PC-9 (cell line): ENCODE data around the gene LRRC26. TPM values are rescaled to one million over a fixed set of nuclear protein-coding genes. Genes with fewer than 3 reads are reported as not detected.

Experiments used
- BruUV-seq: library from RNA; stranded (reverse); fragments of 400-500 nt; replicated peaks from 2 replicates; lab custom pipeline; 2021; lab: Mats Ljungman, UMichigan
- CTCF ChIA-PET: fragments of 300-600 bp; sonication (Branson Sonifier 250); formaldehyde crosslinking; loops from one replicate; lab custom pipeline; 2022; ENCODE audit warnings: antibody characterized with exemption; lab: Charles Lee
- POLR2A ChIA-PET: fragments of 300-600 bp; sonication (Branson Sonifier 250); formaldehyde crosslinking; loops from one replicate; lab custom pipeline; 2022; ENCODE audit warnings: antibody characterized with exemption; ENCODE audit not compliant: unreplicated experiment; lab: Charles Lee
- DNase-seq, 2 experiments: peaks; one replicate each; pipeline versions ENCODE4 v3.0.0 to v3.0.0-alpha.2; 2015 to 2022; ENCODE audit warnings: mixed read lengths in 1 of 2
- H2AFZ ChIP-seq: fragments of 200-600 bp; sonication (generic); 2 replicates; pipeline ENCODE4 v1.8.1; 2017; ENCODE audit warnings: antibody characterized with exemption
- H3F3A ChIP-seq: fragments of 200-600 bp; sonication (generic); 2 replicates; pipeline ENCODE4 v1.8.1; 2017; ENCODE audit warnings: antibody characterized with exemption, mild to moderate bottlenecking, low read depth; ENCODE audit not compliant: insufficient read depth
- H3K27ac ChIP-seq: fragments of 200-600 bp; sonication (generic); 2 replicates; pipeline ENCODE4 v1.6.1; 2016; ENCODE audit warnings: mixed run types
- H3K27me3 ChIP-seq: fragments of 200-600 bp; sonication (generic); 2 replicates; pipeline ENCODE4 v1.6.1; 2016; ENCODE audit warnings: low read depth, mixed run types; ENCODE audit not compliant: insufficient read depth
- H3K36me3 ChIP-seq: fragments of 200-600 bp; sonication (generic); 2 replicates; pipeline ENCODE4 v1.6.1; 2016; ENCODE audit warnings: low read depth, mixed run types
- H3K4me1 ChIP-seq: fragments of 200-600 bp; sonication (generic); replicated peaks from 2 replicates; pipeline ENCODE4 v1.6.1; 2016; ENCODE audit warnings: mixed run types; ENCODE audit not compliant: insufficient read depth
- H3K4me2 ChIP-seq: fragments of 200-600 bp; sonication (generic); 2 replicates; pipeline ENCODE4 v1.6.1; 2017; ENCODE audit warnings: mixed run types
- H3K4me3 ChIP-seq: fragments of 200-600 bp; sonication (generic); 2 replicates; pipeline ENCODE4 v1.6.1; 2016; ENCODE audit warnings: mixed run types
- H3K79me2 ChIP-seq: fragments of 200-600 bp; sonication (generic); 2 replicates; pipeline ENCODE4 v1.6.1; 2017; ENCODE audit warnings: low read depth, mixed run types
- H3K9me2 ChIP-seq: fragments of 200-600 bp; sonication (generic); 2 replicates; pipeline ENCODE4 v1.8.1; 2017; ENCODE audit warnings: mild to moderate bottlenecking; ENCODE audit not compliant: insufficient read depth
- H3K9me3 ChIP-seq: fragments of 200-600 bp; sonication (generic); 2 replicates; pipeline ENCODE4 v1.8.1; 2016; ENCODE audit warnings: low read depth; ENCODE audit not compliant: insufficient read depth
- H4K20me1 ChIP-seq: fragments of 200-600 bp; sonication (generic); 2 replicates; pipeline ENCODE4 v1.8.1; 2017; ENCODE audit not compliant: insufficient read depth
- CTCF ChIP-seq: fragments of 200-600 bp; sonication (generic); conservative IDR thresholded peaks from 2 replicates; pipeline ENCODE4 v1.6.1; 2017; ENCODE audit warnings: mixed run types, antibody characterized with exemption, mild to moderate bottlenecking, moderate library complexity
- EZH2 ChIP-seq: fragments of 200-600 bp; sonication (generic); IDR thresholded peaks from 2 replicates; pipeline ENCODE4 v1.8.0; 2017; ENCODE audit warnings: antibody characterized with exemption, low read depth
- intact Hi-C: fragments of 100-400 bp; cut with micrococcal nuclease; formaldehyde crosslinking; loops from one replicate; pipeline ENCODE4 v1.10.0; 2022; ENCODE audit not compliant: unreplicated experiment
- total RNA-seq: library from RNA; stranded (reverse); gene quantifications from 2 replicates; pipeline ENCODE4 v1.2.3, GENCODE V29; 2021

The LRRC26 gene
- total RNA-seq, 1 experiment from 2014 or later: 2.3 TPM

- no peak for TF ChIP-seq EZH2
- no peak for TF ChIP-seq CTCF
- Histone ChIP-seq H3K9me3 (no peaks in the 10 kb centered on the region), H3K4me2 (peak overlapping the region; percentile 14; the same call in 1 of the 2 replicates), H4K20me1 (no peaks in the 10 kb centered on the region), H3K4me3 (no peak overlapping the region), H3K27ac (no peak overlapping the region), H3K27me3 (no peaks in the 10 kb centered on the region), H3F3A (peaks cover 21% of the 10 kb centered on the region; the same call in 1 of the 2 replicates), H3K9me2 (no peaks in the 10 kb centered on the region), H2AFZ (no peak overlapping the region), H3K36me3 (no peaks in the 10 kb centered on the region), H3K4me1 (peaks cover 13% of the 10 kb centered on the region; the same call in 1 of the 2 replicates), H3K79me2 (no peaks in the 10 kb centered on the region)
- ChIA-PET POLR2A (no interaction called here), CTCF (no interaction called here)
- intact Hi-C loops: loop anchor here (2.0 kb wide), 1 partner anchor 16 kb away; the partner anchor contains the start of genes ANAPC2 and SSNA1
- BruUV-seq: no TSS peak
- DNase-seq: peak; percentile 58 to 75
These were observed 3.3 kb upstream of the LRRC26 start for GRCh38 chr9:137172901-137173795.

- Histone ChIP-seq H3K27me3 (no peaks in the 10 kb centered on the region), H3K4me1 (peaks cover 13% of the 10 kb centered on the region; the same call in 1 of the 2 replicates), H3K4me2 (no peak overlapping the region), H2AFZ (no peak overlapping the region), H3K9me3 (no peaks in the 10 kb centered on the region), H3F3A (peaks cover 9% of the 10 kb centered on the region; the same call in 1 of the 2 replicates), H3K27ac (no peak overlapping the region), H3K79me2 (no peaks in the 10 kb centered on the region), H3K4me3 (no peak overlapping the region), H4K20me1 (no peaks in the 10 kb centered on the region), H3K9me2 (no peaks in the 10 kb centered on the region), H3K36me3 (no peaks in the 10 kb centered on the region)
- POLR2A ChIA-PET: interaction anchor here (0.5 kb wide), 1 partner anchor 595 kb away, joined by 5 read pairs; no protein-coding TSS in a partner anchor
- intact Hi-C loops: no loop called here
- no peak for DNase-seq
- CTCF ChIA-PET: no interaction called here
- TF ChIP-seq EZH2 (no peak), CTCF (no peak)
- no TSS peak for BruUV-seq
These were observed 1.5 kb upstream of the LRRC26 start for GRCh38 chr9:137171149-137171900.

GRCh38 chr9:137170486-137171148 is 766 bp upstream of the LRRC26 start:
- BruUV-seq: no TSS peak
- H3K9me3 ChIP-seq: no peaks in the 10 kb centered on the region
- no peaks in the 10 kb centered on the region for H4K20me1 ChIP-seq
- intact Hi-C loops: no loop called here
- H3K4me2 ChIP-seq: no peak overlapping the region
- H2AFZ ChIP-seq: no peak overlapping the region
- H3K36me3 ChIP-seq: no peaks in the 10 kb centered on the region
- CTCF ChIA-PET: no interaction called here
- H3K4me3 ChIP-seq: no peak overlapping the region
- no peaks in the 10 kb centered on the region for H3K9me2 ChIP-seq
- no peak for DNase-seq
- TF ChIP-seq EZH2 (no peak), CTCF (no peak)
- H3K27ac ChIP-seq: no peak overlapping the region
- no peaks in the 10 kb centered on the region for H3K79me2 ChIP-seq
- H3K27me3 ChIP-seq: no peaks in the 10 kb centered on the region
- H3K4me1 ChIP-seq: peaks cover 13% of the 10 kb centered on the region; the same call in 1 of the 2 replicates
- POLR2A ChIA-PET: interaction anchor here (0.5 to 0.7 kb wide), 2 partner anchors 8 to 594 kb away, joined by 3 to 5 read pairs; no protein-coding TSS in a partner anchor
- peaks cover 11% of the 10 kb centered on the region; the same call in 1 of the 2 replicates for H3F3A ChIP-seq
